DMS153 treated with DMSO at 0.1 percent for 48 hours (cell line): ENCODE results near the gene SPATA31C1.
"Not testable (repeated sequence)": the region's sequence is repeated elsewhere in the genome, so short reads cannot be mapped to it uniquely, and the experiment has no call there.

Experiments used
- DNase-seq: peaks from one replicate; lab custom pipeline; 2025; ENCODE audit not compliant: unreplicated experiment; lab: John Stamatoyannopoulos, UW

SPATA31C1 gene

DNA sequence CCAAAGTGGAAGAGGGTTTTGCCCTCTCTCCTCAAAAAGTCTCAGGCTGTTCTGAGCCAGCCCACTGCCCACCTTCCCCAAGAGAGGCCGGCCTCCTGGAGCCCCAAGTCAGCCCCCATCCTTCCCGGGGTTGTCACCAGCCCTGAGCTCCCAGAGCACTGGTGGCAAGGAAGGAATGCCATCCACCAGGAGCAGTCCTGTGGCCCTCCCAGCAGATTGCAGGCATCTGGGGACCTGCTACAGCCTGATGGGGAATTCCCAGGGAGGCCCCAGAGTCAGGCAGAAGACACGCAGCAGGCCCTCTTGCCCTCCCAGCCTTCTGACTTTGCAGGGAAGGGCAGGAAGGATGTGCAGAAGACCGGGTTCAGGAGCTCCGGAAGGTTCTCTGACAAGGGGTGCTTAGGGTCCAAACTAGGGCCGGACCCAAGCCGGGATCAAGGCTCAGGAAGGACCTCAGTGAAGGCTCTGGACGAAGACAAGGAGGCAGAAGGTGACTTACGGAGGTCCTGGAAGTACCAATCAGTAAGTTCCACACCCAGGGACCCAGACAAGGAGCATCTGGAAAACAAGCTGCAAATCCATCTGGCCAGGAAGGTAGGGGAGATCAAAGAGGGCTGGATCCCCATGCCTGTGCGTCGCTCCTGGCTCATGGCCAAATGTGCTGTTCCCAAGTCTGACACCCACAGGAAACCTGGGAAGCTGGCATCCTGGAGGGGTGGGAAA, 31.4 kb upstream of the SPATA31C1 start:
- DNase-seq: no peak

DNA sequence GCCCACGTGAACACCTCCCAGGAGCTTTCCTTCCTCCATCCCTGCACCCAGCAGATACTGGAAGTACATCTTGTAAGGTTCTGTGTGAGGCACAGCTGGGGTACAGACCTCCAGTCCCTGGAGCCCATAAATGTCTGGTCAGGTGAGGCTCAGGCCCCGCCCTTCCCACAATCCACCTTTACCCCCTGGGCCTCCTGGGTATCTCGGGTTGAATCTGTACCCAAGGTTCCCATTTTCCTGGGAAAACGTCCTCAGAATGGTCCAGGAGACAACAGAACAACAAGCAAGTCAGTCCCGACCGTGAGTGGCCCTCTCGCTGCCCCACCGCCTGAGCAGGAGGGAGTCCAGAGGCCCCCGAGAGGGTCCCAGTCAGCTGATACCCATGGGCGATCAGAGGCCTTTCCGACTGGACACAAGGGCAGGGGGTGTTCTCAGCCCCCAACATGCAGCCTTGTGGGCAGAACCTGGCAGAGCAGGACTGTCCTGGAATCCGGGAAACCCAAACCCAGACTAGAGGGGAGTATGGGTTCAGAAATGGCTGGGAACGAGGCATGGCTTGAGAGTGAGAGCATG, 30.7 kb upstream of the SPATA31C1 start:
- no peak for DNase-seq

DNA sequence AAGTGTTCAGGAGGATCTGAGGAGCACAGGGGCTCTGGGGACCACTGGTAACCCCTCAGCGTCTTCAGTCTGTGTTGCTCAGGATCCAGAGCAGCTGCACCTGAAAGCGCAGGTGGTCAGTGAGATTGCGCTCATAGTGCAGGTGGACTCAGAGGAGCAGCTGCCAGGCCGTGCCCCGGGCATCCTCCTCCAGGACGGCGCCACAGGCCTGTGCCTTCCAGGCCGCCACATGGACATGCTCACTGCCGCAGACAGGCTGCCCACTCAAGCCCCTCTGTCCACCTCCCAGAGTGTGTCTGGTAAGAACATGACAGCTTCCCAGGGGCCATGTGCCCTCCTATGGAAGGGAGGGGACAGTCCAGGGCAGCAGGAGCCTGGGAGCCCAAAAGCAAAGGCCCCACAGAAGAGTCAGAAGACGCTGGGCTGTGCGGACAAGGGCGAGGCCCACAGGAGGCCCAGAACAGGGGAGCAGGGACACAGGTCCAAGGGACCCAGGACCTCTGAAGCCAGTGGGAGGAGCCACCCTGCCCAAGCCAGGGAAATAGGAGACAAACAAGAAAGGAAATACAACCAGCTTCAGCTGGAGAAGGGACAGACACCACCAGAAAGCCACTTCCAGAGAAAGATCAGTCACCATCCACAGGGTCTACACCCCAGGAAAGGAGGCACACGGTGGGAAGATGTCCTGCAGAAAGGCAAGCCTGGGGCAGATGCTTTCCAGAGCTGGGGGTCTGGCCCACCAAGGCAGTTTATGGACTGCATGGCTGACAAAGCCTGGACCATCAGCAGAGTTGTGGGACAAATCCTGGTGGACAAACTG, 29.9 kb upstream of the SPATA31C1 start:
- DNase-seq: no peak

DNA sequence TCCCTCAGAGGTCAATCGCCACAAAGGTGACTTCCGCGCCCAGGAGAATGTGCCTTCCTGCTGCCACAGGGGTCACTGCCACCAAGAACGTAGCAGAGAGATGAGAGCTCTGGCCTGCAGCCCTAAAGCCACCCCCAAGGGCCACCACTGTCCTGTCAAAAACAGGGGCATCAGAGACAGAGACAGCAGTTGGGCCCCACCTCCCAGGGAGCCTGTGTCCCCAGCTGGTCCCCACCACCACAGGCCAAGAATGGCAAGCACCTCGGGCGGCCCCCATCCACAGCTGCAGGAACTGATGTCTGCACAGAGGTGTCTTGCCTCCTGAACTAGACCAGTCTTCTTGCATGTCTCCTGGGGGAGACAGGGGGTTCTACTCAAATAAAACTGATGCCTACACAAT, 29.3 kb upstream of the SPATA31C1 start:
- no peak for DNase-seq

DNA sequence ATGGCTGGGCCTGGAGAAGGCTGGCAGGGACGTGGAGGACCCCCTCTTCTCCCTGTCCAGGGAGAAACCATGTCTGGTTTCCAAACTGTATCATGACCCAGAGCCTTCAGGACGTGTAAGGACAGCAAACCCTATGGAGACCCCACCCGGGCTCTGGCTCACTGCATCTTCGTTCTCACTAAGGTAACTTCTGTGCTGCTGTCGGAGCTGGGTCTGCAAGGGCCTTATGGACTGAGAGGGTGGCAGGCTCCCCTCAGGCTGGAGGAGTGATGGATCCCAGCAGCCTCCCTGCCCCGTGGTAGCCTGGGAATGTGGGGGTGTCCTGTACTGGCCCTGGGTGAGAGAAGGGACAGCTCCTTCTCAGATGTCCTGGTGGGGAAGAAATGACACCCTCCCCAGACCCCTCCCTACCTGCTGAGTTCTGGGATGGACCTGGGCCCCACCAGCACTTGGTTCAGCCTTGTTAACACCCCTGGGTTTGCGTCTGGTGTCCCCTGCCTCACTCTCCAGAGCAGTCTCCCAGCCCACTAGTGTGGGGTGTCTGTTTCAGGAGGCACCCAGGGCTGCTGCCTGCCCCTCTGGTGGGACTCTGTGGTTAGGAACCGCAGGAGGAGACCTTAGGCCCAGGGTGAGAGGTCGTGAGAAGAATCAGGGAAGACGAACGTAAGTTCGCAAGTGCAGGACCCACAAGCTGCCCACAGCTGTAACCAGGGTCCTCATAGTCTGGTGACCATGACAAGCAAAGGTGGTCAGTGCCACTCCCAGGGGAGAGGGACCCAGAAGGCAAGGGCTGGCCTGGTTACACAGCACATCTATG, 28.5 kb upstream of the SPATA31C1 start:
- no peak for DNase-seq

DNA sequence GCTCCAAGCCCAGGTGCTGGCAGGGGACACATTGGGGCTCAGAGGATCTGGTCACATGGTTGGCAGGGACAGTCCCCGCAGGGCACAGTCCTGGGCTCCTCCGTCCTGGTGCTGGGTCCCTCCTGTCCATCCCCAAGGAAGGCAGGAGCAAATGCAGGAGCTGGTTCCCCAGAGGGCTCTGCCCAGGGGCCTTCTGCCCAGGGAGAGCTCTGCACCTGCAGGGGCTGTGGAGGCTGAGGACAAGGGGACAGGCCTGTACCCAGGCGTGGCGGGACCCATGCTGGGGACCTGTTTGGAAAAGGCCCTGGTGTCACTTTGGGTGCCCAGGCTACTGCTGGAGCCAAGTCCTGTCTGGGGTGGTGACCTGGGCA, 27.9 kb upstream of the SPATA31C1 start:
- DNase-seq: no peak

DNA sequence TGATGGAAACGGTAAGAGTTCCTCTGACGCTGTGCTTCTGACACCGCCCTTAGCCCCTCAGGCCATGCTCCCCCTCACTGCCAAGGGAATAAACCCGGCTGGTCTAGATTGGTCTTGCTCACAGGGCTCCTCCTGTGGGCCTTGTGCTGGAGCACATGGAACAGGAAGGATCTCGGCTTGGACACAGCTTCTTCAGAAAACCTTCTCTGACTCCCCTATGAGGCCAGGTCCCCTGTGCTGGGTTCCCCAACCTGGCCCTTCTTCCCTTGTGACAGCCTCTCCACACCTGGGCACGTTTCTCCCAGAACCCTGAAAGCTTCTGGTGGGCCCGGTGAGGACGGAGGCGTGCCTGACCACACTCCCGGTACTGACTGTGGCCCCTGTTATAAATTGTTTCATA, 26.9 kb upstream of the SPATA31C1 start:
- no peak for DNase-seq

DNA sequence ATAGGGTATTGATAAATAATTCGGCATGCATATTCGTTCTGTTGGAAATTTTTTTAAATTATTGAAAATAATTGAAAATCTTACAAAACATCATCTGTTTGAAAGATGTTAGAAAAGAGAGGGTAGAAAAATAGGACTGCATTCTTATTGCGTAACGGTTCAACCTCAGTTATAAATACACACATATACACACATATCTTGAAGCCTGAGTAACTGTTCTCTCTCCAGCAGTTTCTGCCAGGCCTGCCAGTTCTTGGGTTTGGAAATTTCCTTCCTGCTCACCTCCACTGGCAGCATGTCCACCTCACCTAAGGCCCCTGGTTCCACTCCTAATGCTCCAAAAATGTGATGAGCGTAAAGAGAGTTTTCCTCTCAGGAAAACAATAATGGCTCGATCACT, 26.0 kb upstream of the SPATA31C1 start:
- DNase-seq: no peak

DNA sequence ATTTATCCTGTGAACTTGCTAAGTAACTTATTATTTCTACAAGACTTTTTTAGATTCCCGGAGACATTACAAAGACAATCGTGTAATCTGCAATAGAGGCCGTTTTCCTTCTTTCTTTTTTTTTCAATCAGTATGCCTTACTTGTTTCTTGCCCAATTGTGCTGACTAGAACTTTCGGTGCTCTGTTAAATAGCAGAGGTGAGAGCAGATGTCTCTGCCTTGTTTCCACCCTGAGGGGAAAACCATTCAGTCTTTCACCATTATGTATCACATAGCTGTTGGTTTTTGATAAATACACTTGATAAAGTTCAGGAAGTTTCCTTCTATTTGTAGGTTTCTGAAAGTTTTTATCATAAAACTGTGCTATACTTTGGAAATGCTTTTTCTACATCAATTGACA, 24.8 kb upstream of the SPATA31C1 start:
- no peak for DNase-seq

DNA sequence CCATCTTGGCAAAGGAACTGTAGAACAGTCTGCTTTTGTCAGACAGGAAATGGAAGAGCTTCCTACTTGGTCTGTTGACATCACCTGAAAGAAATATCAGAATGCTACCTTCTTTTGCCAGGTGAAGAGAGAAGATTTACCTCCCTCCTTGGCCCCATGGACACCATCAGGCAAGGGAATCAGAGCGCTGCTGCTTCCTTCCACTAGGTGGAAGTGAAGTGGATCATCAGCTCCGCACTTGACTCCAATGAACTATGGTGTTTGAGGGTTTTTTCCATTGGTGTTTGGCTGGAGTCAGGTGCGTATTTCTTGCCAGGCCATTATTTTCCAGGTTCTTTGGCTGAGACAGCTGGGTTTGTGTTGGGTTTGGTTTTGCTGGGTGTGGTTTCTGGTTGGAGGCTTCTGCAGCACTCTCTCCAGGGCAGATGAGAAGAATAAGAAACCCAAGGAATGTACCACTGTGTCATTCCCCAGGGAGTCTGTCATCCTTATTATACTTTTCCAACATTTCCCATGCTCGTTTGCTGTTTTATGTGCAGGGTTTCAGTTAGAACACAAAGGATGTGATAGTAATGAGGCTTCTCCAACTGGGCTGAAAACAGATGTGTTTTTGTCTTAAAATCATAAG, 22.6 kb upstream of the SPATA31C1 start:
- no peak for DNase-seq

DNA sequence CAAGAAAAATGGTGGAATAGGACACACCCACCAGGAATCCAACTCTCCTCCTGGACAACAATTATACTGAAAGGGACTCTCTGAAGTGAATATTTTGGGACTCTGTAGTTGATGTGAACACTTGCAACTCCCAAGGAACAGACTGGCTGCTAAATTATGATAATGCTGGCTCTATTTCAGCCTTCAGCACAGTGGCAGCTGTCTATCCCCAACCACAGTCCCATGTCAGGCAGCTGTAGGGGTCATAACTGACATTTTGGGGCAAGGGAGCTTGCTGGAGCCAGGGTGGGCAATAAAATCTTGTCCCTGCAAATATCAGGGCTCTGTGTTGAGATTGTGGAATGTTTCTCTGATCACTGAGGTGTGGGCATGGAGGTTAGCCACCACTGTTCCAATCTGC, 20.9 kb upstream of the SPATA31C1 start:
- DNase-seq: no peak

DNA sequence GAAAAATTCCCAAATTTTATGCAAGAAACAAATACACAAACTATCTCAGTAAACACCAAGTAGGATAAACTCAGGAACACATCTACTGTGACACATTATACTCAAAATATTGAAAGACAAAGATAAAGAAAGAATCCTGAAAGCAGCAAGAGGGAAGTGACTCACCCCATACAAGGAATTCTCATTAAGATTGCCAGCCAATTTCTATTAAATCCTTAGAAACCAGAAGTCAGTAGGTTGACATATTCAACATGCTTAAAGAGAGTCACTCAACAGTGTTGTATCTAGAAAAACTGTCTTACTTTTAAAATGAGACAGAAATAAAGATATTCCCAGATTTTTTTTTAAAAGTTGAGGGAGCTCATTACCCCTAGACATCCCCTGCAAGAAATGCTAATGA, 19.6 kb upstream of the SPATA31C1 start:
- no peak for DNase-seq

DNA sequence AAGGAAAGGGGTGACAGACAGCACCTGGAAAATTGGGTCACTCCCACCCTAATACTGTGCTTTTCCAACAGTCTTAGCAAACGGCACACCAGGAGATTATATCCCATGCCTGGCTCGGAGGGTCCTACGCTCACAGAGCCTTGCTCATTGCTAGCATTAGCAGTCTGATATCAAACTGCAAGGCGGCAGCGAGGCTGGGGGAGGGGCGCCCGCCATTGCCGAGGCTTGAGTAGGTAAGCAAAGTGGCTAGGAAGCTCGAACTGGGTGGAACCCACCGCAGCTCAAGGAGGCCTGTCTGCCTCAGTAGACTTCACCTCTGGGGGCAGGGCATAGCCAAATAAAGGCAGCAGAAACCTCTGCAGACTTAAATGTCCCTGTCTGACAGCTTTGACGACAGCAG, 15.4 kb upstream of the SPATA31C1 start:
- not testable (repeated sequence) for DNase-seq

DNA sequence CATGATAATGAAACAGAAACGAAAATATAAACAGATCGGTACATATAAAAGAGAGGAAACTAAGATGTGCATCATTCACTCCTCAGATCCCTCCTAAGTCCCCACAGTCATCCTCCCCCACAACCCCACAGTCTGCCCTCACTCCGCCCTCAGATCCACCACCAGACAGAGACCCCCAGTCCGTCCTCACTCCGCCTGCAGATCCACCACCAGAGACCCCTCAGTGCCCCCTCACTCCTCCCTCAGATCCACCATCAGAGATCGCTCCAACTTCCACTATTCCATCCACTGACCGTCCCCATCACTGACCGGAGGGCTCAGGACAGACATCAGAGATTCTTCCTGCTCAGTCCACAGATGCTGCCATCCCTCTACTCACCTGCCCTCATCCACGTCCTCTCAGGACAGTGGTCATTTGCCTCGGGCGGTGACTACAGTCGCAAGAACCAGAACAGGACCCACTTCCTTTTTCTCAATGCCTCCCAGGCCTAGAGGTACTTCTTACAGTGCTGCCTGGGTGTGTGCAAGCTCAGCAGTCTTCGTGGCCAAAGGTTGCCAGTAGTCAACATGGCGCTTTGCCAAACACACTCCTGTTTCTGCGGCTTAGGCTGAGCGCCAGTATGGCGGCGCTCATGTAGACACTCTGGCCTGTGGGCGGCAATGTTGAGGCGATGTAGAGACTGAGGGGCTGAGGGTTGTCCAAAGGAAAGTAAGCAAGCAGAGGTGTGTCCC, 8.3 kb upstream of the SPATA31C1 start:
- no peak for DNase-seq

DNA sequence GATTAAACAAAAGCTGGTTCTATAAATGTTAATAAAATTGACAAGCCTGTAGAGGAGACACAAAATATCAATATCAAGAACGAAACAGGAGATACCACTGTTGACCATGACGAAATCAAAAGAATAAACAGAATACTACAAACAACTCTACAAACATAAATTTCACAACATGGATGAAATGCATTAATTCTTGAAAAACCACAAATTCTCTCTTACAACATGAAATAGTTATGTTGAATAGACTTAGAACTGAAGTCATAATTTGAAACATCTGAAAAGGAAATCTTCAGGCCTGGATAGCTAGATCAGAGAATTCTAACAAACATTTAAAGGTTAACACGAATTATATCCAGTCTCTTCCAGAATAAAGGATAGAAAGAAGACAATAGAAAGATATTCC, 6.9 kb upstream of the SPATA31C1 start:
- no peak for DNase-seq

DNA sequence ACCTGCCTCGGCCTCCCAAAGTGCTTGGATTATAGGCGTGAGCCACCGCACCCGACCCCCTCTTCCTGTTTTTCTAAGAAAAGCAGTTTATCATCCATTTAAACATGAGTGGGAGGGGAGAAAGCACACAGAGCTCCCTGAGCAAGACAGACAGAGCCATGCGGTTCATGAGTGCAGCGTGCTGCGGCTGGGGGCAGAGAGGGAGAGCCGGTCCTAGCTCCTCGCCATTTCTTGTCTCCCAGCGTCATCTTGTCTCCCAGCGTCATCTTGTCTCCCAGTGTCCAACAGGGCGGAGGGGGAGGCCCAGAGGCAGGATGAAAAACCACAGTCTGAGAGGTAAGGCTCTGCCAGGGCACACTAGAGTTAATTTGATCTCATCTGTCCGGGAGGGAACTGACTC, 1.3 kb downstream of the SPATA31C1 start:
- DNase-seq: not testable (repeated sequence)

DNA sequence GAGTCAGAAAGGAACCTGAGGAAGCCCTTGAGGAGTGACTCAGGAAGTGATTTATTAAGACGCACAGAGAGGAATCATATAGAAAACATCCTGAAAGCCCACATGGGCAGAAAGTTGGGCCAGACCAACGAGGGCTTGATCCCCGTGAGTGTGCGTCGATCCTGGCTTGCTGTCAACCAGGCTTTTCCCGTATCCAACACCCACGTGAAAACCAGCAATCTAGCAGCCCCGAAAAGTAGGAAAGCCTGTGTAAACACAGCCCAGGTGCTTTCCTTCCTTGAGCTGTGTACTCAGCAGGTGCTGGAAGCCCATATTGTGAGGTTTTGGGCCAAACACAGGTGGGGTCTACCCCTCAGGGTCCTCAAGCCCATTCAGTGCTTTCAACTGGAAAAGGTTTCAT, 3.8 kb downstream of the SPATA31C1 start:
- not testable (repeated sequence) for DNase-seq

DNA sequence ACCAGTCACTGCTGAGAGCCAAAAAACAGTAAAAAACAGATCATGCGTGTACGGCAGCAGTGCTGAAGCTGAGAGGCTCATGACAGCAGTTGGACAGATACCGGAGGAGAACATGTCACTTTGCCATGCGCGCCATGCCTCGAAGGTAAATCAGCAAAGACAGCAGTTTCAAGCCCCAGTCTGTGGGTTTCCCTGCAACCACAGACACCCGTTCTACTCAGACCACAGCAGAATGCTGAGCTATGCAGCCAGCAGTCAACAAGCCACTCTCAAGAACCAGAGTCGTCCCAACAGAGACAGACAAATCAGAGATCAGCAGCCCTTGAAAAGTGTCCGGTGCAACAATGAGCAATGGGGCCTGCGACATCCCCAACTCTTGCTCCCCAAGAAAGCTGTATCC, 5.2 kb downstream of the SPATA31C1 start:
- DNase-seq: not testable (repeated sequence)

DNA sequence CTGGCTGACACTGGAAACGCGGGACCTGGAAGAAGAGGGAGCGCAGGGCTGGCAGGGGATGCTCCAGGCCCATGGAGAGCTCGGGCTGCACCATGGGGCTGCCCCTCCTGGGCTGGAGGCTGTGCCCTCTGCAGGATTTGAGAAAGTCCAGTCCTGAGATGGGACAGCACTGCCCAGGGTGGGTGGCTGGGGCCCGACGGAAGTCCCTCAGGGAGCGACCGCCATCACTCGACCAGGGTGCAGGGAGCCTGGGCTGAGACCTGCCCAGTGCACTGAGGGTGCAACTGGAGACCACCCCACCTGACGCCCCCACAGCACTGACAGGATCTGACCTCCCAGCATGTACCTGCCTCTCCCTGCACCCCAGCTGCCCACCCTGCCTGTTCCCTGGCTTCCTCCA, 7.1 kb downstream of the SPATA31C1 start:
- not testable (repeated sequence) for DNase-seq

DNA sequence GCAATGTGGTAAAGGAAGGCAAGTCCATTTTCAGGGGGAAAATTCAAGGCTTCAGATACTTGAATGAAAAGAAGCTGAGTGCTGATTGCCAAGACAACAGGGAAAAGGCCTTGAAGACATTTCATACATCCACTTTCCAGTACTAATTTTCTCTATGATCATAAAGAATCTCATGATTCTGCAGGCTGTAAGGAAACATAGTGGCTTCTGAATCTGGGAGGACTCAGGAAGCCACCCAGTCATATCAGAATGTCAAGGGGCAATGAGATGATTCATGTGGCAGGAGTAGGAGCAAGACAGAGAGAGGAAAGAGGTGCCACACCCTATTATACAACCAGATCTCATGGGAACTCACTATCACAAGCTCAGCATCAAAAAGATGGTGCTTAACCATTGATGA, 11.4 kb downstream of the SPATA31C1 start:
- not testable (repeated sequence) for DNase-seq
